ENCODE measurements around the gene SPPL2C.
A peak's percentile ranks its signal among the peaks of the same experiment; 100 is the strongest.

The SPPL2C gene

GRCh38 chr17:45844695-45845375, at the start of gene SPPL2C:
SPPL2C (plus strand) TSS chr17:45844881; CDS start chr17:45844907, 26 bp downstream.
- no peak for DNase-seq

GRCh38 chr17:45800816-45801215, 43.9 kb upstream of the SPPL2C start:
- no peak for DNase-seq

GRCh38 chr17:45801421-45801820, 43.3 kb upstream of the SPPL2C start:
- no peak for DNase-seq

- DNase-seq = no peak
Observed at GRCh38 chr17:45808845-45809244, 35.8 kb upstream of the SPPL2C start.

GRCh38 chr17:45809499-45809898, 35.2 kb upstream of the SPPL2C start:
- DNase-seq = no peak

GRCh38 chr17:45812102-45812501, 32.6 kb upstream of the SPPL2C start:
- no peak for DNase-seq

- no peak for DNase-seq
Observed at GRCh38 chr17:45813048-45813725, 31.5 kb upstream of the SPPL2C start.

- DNase-seq = no peak
Observed at GRCh38 chr17:45814622-45815606, 29.8 kb upstream of the SPPL2C start.

- no peak for DNase-seq
Observed at GRCh38 chr17:45815752-45816151, 28.9 kb upstream of the SPPL2C start.

- DNase-seq = no peak
Observed at GRCh38 chr17:45818041-45818440, 26.6 kb upstream of the SPPL2C start.

- no peak for DNase-seq
Observed at GRCh38 chr17:45818699-45819098, 26.0 kb upstream of the SPPL2C start.

- DNase-seq = no peak
Observed at GRCh38 chr17:45819632-45820031, 25.0 kb upstream of the SPPL2C start.

- no peak for DNase-seq
Observed at GRCh38 chr17:45820052-45820780, 24.5 kb upstream of the SPPL2C start.

- no peak for DNase-seq
Observed at GRCh38 chr17:45821147-45821546, 23.5 kb upstream of the SPPL2C start.

- peak; percentile 17 for DNase-seq
Observed at GRCh38 chr17:45823598-45823997, 21.1 kb upstream of the SPPL2C start.

GRCh38 chr17:45824475-45824874, 20.2 kb upstream of the SPPL2C start:
- no peak for DNase-seq

- DNase-seq = no peak
Observed at GRCh38 chr17:45824901-45825492, 19.7 kb upstream of the SPPL2C start.

- DNase-seq = no peak
Observed at GRCh38 chr17:45825792-45826191, 18.9 kb upstream of the SPPL2C start.

GRCh38 chr17:45826919-45827588, 17.6 kb upstream of the SPPL2C start:
- no peak for DNase-seq

- DNase-seq = no peak
Observed at GRCh38 chr17:45828171-45828570, 16.5 kb upstream of the SPPL2C start.

- DNase-seq = no peak
Observed at GRCh38 chr17:45828582-45829133, 16.0 kb upstream of the SPPL2C start.
